Stimulated activated CD8-positive, alpha-beta memory T cell treated with anti-CD3 and anti-CD28 coated beads, Interleukin-15, amount 100 ng/mL, for 4 hours (primary cell): ENCODE data around the gene SPRR1A.
"Not testable (repeated sequence)": the region's sequence is repeated elsewhere in the genome, so short reads cannot be mapped to it uniquely, and the experiment has no call there.

Experiments
- DNase-seq, 2 donors: peaks; one replicate each; pipeline ENCODE4 v3.0.0-alpha.2; 2020; ENCODE audit warnings: low read depth in 2 of 2

SPRR1A gene

DNA sequence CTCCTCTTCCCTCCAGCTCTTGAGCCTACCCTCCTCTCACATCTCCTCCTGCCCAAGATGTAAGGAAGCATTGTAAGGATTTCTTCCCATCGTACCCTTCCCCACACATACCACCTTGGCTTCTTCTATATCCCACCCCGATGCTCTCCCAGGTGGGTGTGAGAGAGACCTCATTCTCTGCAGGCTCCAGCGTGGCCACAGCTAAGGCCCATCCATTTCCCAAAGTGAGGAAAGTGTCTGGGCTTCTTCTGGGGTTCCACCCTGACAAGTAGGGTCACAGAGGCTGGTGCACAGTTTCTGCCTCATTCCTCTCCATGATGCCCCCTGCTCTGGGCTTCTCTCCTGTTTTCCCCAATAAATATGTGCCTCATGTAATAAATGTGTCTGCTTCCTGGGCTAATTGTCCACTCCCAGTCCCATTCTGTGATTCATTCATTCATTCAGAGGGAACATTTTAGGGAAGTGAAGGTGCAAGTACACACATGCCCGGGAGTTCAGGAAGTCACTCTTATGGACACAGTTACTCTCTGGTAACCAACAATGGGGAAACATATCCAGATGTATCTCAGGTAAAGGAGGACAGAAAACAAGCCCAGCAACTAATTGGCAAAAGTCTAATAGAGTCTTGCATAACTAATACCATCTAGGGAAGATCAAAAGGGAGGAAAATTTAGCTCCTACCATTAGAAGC is 11.5 kb upstream of the SPRR1A start:
- no peak for DNase-seq

DNA sequence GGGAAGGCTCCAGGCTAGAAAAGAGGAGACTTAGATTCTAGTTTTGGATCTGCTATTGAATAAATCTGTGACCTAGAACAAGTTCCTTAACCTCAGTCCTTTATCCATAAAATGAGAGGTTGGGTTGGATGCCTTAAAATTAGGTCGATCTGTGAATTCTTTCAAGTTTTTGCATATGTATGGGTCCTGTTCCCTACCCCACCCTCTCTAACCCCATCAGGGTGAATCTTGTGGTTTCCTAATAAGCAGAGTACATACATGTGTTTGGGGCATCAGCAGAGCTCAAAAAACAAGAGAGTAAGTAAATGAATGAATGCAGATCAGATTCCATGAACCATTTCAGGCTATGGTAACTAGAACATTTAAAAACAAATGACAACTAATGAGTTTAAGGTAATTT is 7.2 kb upstream of the SPRR1A start:
- DNase-seq = no peak

DNA sequence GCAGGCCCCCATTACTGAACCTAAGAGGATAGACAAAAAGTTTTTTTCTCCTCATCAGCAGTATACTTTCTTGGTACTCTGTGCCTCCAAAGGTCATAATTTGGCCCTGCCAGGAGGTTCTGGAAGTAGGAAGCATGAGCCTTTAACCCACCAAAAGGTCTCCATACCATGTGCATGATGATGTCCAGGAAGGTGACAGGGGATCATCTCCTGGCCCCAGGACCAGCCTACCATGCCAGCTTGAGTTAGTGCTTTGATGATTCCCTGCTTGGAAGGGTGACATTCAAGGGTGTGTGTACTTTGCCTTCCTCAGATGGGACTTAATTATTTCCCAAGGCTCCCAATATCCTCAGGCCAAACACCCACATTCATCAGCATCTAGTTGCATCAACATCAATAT is 6.3 kb upstream of the SPRR1A start:
- no peak for DNase-seq

DNA sequence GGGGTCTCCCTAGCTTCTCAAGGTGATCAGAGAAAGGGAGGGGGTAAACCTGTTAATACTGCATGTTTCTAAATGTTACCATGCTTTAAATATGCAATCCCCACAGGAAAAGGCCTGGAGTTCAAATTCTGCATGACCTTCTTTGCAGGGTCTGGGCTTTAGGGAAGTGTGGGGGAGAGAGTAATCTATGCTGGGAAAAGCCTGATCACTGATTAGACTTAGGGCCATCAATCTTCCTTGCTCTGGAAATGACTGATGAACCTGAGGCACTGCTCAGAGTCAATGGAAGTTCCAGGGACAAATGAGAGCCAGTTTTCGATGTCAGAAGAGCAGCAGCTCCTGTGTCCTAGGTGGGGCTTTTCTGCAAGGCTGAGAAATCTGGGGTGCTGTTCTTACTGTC is 3.2 kb upstream of the SPRR1A start:
- DNase-seq = no peak

GRCh38 chr1:152981146-152981871 is 2.6 kb upstream of the SPRR1A start:
- DNase-seq = no peak

GRCh38 chr1:152982076-152982475 is 1.8 kb upstream of the SPRR1A start:
- no peak for DNase-seq

GRCh38 chr1:152983234-152983633 is 647 bp upstream of the SPRR1A start:
- no peak for DNase-seq

- DNase-seq = no peak
These were observed 2.7 kb downstream of the SPRR1A start for GRCh38 chr1:152986578-152986977.

- DNase-seq = no peak
These were observed 9.3 kb downstream of the SPRR1A start for GRCh38 chr1:152993186-152993585.

DNA sequence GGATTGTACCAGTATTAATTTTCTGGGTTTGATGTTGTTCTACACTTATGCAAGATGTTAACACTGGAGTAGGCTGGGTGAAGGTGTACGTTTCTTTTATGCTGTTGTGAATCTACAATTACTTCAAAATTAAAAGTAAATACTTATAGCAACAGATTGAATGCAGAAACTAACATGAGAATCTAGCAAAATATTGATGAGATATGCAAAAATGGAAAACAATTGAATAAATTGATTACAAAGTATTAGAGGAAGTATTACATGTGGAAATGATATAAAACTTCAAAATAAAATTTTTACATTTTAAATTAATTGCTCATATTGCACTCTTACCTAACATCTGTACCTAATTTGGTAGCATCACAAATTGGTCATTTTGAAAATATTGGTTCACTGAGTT is 12.0 kb downstream of the SPRR1A start:
- no peak for DNase-seq

DNA sequence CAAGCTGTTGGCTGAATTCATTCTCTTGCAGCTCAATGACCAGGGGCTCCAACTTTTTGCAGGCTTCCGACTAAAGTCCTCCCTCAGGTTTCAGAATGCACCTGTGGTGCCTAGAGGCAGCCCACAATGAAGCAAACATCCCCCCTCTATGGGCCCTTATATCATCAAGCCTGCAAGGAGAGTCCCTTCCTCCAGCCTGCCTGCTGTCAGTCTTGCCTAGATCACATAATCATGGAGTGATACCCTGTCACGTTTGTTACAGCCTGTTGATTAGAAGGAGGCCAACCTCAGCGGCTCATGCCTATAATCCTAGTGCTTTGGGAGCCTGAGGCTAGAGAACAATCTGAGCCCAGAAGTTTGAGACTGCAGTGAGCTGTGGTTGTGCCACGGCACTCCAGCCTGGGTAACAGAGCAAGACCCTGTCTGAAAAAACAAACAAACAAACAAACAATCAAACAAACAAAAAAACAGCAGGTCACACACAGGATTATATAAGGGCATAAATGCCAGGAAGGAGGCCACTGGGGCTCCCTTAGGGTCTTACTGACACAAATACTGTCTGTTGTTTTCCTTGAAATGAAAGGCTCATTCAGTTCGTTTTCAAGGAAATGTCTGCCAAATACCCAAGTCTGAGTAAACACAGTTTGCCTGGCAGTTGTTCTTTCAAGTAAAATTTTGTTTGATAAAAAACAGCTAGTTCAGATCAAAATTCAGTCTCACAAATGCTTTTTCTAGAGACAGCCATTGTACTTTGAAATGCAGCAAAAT is 12.9 kb downstream of the SPRR1A start:
- DNase-seq = no peak

- no peak for DNase-seq
These were observed 14.0 kb downstream of the SPRR1A start for GRCh38 chr1:152997901-152998300.

DNA sequence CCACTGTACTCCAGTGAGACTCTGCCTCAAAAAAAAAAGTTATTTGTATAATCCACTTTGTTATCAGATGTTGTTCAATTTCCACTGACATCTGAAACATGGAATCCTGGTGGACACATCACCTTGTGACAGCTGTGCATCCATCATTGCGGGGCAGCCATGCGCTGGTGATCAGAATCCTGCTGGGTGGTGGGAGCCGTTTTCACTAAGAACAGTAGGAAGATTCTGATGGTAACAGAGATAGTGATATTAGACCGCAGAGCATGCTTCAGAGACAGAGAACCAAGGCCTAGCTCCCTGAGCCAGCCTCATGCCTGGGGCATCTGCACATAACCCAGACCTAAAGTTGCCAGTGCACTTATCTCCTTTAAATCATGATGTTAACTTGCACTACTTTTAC is 14.6 kb downstream of the SPRR1A start:
- no peak for DNase-seq

DNA sequence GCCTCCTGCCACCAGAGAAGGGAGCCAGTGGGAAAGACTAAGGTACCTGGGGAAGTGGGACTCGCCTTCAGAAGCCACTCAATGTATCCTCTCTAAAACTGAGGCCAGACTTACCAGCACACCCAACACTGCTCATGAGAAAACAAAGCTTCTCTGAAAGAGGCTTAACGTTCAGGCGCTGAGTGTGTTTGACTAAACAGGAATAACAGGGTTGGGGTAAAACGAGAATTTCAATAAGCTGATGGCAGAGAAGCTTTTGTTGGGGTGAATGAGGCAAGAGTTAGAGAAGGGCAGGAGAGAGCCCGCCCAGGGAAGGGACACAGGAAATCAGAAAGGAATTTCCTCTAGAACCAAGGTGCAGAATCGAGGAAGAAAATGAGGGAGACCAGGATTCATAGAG is 15.9 kb downstream of the SPRR1A start:
- no peak for DNase-seq

GRCh38 chr1:153000294-153000693 is 16.4 kb downstream of the SPRR1A start:
- no peak for DNase-seq

DNA sequence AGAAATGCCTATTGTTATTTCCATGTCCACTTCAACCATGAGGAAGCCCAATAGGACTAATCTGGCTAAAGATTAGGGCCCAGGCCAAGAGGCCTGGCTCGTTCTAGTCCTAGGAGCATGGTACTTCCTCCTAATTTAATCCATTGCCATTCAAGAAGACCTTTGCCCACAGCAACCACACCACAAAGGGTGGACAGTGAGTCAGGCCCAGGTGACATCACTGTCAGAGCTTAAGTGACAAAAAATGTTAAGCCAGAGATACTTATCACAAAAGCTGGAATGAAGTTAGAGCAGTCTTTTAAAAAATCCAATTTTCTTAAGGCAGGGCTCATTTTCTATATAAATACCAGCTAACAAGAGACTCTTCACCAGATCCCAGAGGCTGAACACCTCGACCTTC is 17.5 kb downstream of the SPRR1A start, which contains the start of gene SPRR3:
Gene SPRR3, plus strand, starts transcription at position 368 of the 400 bp plus-strand sequence. CDS start 1,272 bp downstream, outside the sequence.
- DNase-seq = no peak

- DNase-seq = not testable (repeated sequence)
These were observed 27.4 kb downstream of the SPRR1A start for GRCh38 chr1:153011235-153011758.

GRCh38 chr1:153021829-153022228 is 37.9 kb downstream of the SPRR1A start:
- not testable (repeated sequence) for DNase-seq

GRCh38 chr1:153022340-153022739 is 38.5 kb downstream of the SPRR1A start:
- DNase-seq = not testable (repeated sequence)

- DNase-seq = no peak
These were observed 39.2 kb downstream of the SPRR1A start for GRCh38 chr1:153023109-153023508.

DNA sequence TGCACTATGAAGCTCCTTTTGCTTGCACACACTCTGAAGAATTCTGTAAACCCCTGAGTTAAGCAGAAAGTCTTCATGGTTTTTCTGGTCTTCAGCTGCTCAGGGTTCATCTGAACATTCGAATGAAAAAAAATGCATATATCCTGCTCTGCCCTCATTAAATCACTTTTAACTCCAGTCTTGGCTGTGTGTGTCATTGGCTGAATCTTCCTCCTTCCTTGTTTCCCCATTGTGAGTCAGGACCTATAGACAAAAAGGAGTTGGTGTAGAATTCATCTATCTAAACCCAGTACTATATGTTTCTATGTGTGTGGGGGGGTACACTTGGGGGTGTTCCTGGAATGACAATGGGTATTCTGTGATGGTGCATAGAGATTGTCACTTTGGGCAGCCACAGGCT is 40.5 kb downstream of the SPRR1A start:
- no peak for DNase-seq

DNA sequence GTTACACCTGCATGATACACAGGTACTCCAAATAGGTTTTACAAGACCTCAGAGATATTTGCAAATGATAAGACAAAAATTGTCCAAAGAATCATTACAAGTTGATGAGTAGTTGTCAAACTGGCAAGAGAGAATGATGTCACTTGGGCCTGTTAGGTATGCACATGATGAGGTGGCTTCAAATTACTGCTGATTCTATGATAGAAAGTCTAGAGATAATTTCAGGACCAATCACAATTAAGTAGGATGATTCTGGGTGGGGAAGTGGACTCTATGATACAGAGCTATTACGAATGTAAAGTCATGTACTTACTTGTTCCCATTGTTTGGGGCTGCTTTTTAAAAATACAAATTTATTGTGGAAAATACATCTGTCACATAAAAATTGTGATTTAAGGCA is 41.9 kb downstream of the SPRR1A start:
- no peak for DNase-seq
